Activated naive CD4-positive, alpha-beta T cell treated with anti-CD3 and anti-CD28 coated beads, Interleukin-2, amount 10 ng/mL, durations not matched to agents 7 days and 5 days (primary cell): ENCODE results near the gene LYPD4.
A peak's percentile ranks its signal among the peaks of the same experiment; 100 is the strongest.

Experiments used
- CTCF ChIA-PET: fragments of 350-600 bp; sonication (Branson Sonifier 250); formaldehyde crosslinking; loops from one replicate; lab custom pipeline; 2021; ENCODE audit warnings: antibody characterized with exemption; lab: Charles Lee
- DNase-seq: peaks from one replicate; pipeline ENCODE4 v3.0.0-alpha.2; 2020
- H3K27ac Mint-ChIP-seq: one replicate; pipeline ENCODE4 v1.8.0; 2021; ENCODE audit warnings: mild to moderate bottlenecking, moderate library complexity, mixed read lengths
- H3K27me3 Mint-ChIP-seq: one replicate; pipeline ENCODE4 v1.8.0; 2021; ENCODE audit warnings: mild to moderate bottlenecking, mixed read lengths
- H3K36me3 Mint-ChIP-seq: one replicate; pipeline ENCODE4 v1.8.0; 2021; ENCODE audit warnings: mixed read lengths
- H3K4me1 Mint-ChIP-seq: one replicate; pipeline ENCODE4 v1.8.0; 2021; ENCODE audit warnings: mixed read lengths
- H3K4me3 Mint-ChIP-seq: one replicate; pipeline ENCODE4 v1.8.0; 2021; ENCODE audit warnings: mild to moderate bottlenecking, moderate library complexity, mixed read lengths
- H3K9me3 Mint-ChIP-seq: one replicate; pipeline ENCODE4 v1.8.0; 2021; ENCODE audit warnings: mixed read lengths

LYPD4 gene

DNA sequence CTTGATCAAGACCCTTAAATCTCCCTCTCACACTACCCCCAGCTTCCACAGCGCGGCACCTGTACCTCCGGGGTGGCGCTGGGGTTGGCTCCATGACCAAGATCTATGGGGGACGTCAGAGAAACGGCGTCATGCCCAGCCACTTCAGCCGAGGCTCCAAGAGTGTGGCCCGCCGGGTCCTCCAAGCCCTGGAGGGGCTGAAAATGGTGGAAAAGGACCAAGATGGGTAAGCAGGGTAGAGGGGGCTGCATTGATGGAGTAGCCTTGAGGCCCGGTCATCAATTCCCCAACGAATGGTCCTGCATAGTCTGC is 24.5 kb upstream of the LYPD4 start:
- H3K36me3 Mint-ChIP-seq = peaks cover 62% of the 10 kb centered on the region

GRCh38 chr19:41868120-41868988 is 23.9 kb upstream of the LYPD4 start:
- CTCF ChIA-PET = interaction anchor here (0.8 to 1.4 kb wide), 2 partner anchors 18 to 83 kb away, joined by 3 to 4 read pairs; no protein-coding TSS in a partner anchor
- Mint-ChIP-seq H3K9me3 (no peaks in the 10 kb centered on the region), H3K36me3 (peaks cover 65% of the 10 kb centered on the region), H3K27ac (peak overlapping the region; percentile 89), H3K4me3 (peak overlapping the region; percentile 2), H3K27me3 (no peaks in the 10 kb centered on the region), H3K4me1 (peaks cover 85% of the 10 kb centered on the region)
- no peak for DNase-seq

More for the DNA sequence above, 24.5 kb upstream of the LYPD4 start:
- H3K27ac Mint-ChIP-seq = peak overlapping the region; percentile 89
- no peaks in the 10 kb centered on the region for H3K27me3 Mint-ChIP-seq
- H3K9me3 Mint-ChIP-seq = no peaks in the 10 kb centered on the region
- H3K4me1 Mint-ChIP-seq = peaks cover 87% of the 10 kb centered on the region
- H3K4me3 Mint-ChIP-seq = no peak overlapping the region
- DNase-seq = no peak
- CTCF ChIA-PET = interaction anchor here (0.8 to 2.2 kb wide), 2 partner anchors 19 to 83 kb away, joined by 4 read pairs; no protein-coding TSS in a partner anchor

- CTCF ChIA-PET = no interaction called here
- DNase-seq = no peak
- H3K4me3 Mint-ChIP-seq = no peak overlapping the region
- H3K27me3 Mint-ChIP-seq = no peaks in the 10 kb centered on the region
- H3K4me1 Mint-ChIP-seq = peaks cover 85% of the 10 kb centered on the region
- H3K36me3 Mint-ChIP-seq = peaks cover 71% of the 10 kb centered on the region
- no peaks in the 10 kb centered on the region for H3K9me3 Mint-ChIP-seq
- H3K27ac Mint-ChIP-seq = peak overlapping the region; percentile 70
Measured at GRCh38 chr19:41866284-41866683, 21.8 kb upstream of the LYPD4 start.

- CTCF ChIA-PET = interaction anchor here (1.1 to 3.0 kb wide), 4 partner anchors 8 to 87 kb away, joined by 3 to 18 read pairs (median 4); no protein-coding TSS in a partner anchor
- Mint-ChIP-seq H3K36me3 (peaks cover 63% of the 10 kb centered on the region), H3K9me3 (no peaks in the 10 kb centered on the region), H3K27me3 (no peaks in the 10 kb centered on the region), H3K4me1 (peaks cover 73% of the 10 kb centered on the region), H3K27ac (peak overlapping the region; percentile 71), H3K4me3 (no peak overlapping the region)
- DNase-seq = no peak
Measured at GRCh38 chr19:41864374-41864773, 19.9 kb upstream of the LYPD4 start.

GRCh38 chr19:41863209-41863931 is 18.9 kb upstream of the LYPD4 start:
- Mint-ChIP-seq H3K9me3 (no peaks in the 10 kb centered on the region), H3K36me3 (peaks cover 56% of the 10 kb centered on the region), H3K27me3 (no peaks in the 10 kb centered on the region), H3K4me1 (peaks cover 69% of the 10 kb centered on the region), H3K27ac (peak overlapping the region; percentile 56), H3K4me3 (peak overlapping the region; percentile 14)
- no peak for DNase-seq
- CTCF ChIA-PET = interaction anchor here (1.1 to 3.0 kb wide), 2 partner anchors 9 to 71 kb away, joined by 3 to 18 read pairs; no protein-coding TSS in a partner anchor

DNA sequence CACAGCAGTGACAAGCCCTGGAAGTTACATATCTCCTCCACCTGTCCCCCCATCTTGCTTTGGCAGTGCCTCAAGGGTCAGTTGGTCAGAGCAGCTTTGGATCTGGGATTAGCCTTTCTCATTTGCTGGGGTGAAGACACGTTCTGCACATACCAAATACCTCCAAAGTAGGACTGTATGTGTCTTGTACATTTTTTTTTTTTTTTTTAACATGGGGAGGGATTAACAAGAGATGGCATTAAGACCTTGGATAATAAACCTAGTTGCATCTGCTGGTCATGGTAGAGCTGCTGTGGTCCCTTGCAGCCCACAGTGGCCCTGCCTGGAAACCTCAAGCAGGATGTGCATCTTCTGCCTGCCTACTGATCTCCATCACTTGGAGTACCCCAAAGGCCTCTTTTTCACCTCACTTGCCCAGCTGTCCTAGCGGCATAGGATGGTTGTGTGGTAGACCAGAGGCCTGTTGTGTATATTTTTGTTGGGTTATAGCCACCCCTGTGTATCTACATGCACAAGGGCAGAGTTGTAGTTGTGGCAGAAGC is 18.0 kb upstream of the LYPD4 start:
- no peaks in the 10 kb centered on the region for H3K9me3 Mint-ChIP-seq
- peaks cover 60% of the 10 kb centered on the region for H3K4me1 Mint-ChIP-seq
- H3K27me3 Mint-ChIP-seq = no peaks in the 10 kb centered on the region
- peak overlapping the region; percentile 56 for H3K27ac Mint-ChIP-seq
- CTCF ChIA-PET = interaction anchor here (3.0 kb wide), 1 partner anchor 10 kb away, joined by 18 read pairs; no protein-coding TSS in a partner anchor
- peaks cover 48% of the 10 kb centered on the region for H3K36me3 Mint-ChIP-seq
- no peak for DNase-seq
- H3K4me3 Mint-ChIP-seq = peak overlapping the region; percentile 82

DNA sequence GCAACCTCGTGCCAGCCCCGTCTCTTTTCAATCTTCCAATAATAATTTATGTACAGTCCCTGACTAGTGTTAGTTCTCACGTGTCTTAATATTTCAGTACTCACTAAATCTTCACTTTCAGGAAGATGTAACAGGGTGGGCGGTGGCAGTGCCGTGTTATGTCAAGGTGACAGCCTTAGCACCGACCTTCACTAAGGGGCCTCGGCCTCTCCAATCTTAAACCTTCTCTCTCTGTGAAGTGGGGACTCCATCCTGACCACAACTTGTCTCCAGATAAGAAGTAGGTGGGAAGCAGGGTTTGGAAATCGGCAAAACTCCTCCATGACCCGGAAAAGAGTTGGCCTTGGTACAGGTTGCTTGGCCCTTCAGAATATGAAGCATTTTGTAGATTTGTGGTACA is 17.4 kb upstream of the LYPD4 start:
- no peaks in the 10 kb centered on the region for H3K9me3 Mint-ChIP-seq
- H3K4me1 Mint-ChIP-seq = peaks cover 58% of the 10 kb centered on the region
- no peaks in the 10 kb centered on the region for H3K27me3 Mint-ChIP-seq
- CTCF ChIA-PET = interaction anchor here (3.0 kb wide), 1 partner anchor 11 kb away, joined by 18 read pairs; no protein-coding TSS in a partner anchor
- peaks cover 48% of the 10 kb centered on the region for H3K36me3 Mint-ChIP-seq
- H3K4me3 Mint-ChIP-seq = peak overlapping the region; percentile 82
- H3K27ac Mint-ChIP-seq = peak overlapping the region; percentile 88
- no peak for DNase-seq

- CTCF ChIA-PET = interaction anchor here (1.0 to 3.9 kb wide), 3 partner anchors 11 to 97 kb away, joined by 3 to 37 read pairs (median 19); partner anchors contain the start of gene RABAC1
Measured at GRCh38 chr19:41861116-41861768, 16.8 kb upstream of the LYPD4 start.

DNA sequence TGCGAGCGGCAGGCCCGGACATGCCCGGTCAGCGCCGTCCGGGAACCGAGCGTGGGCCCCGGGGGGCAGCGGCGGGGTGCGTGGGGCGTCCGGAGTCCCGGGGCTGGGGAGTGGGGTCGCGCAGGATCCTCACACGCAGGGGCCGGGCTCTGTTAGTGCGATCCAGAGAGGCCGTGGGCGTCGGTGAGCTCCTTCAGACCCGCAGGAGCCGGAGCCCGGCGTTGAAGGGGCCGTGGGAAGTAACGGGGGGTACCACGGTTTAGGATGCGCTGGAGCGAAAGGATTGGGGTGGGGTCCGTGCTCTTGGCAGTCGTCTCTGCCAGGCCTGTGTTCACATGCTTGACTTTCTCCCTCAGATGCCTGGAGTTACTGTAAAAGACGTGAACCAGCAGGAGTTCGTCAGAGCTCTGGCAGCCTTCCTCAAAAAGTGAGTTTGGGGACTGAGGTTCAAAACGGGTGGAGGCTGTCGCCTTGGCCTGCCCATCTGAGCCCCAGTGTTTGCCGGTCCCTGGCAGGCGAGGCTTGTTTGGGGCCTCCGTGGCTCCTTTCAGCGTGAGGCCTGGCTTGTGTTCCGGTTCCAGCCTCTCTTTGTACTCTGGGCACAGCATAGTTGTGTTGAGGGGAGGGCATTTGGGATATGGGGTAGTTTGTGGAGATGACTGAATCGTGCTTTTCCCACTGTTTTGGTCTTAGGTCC is 16.1 kb upstream of the LYPD4 start:
- no peaks in the 10 kb centered on the region for H3K27me3 Mint-ChIP-seq
- peak overlapping the region; percentile 88 for H3K27ac Mint-ChIP-seq
- H3K4me3 Mint-ChIP-seq = peak overlapping the region; percentile 82
- peak; percentile 47 for DNase-seq
- CTCF ChIA-PET = interaction anchor here (0.8 to 3.9 kb wide), 8 partner anchors 11 to 189 kb away, joined by 3 to 37 read pairs (median 4); partner anchors contain the start of gene RABAC1
- H3K36me3 Mint-ChIP-seq = peaks cover 43% of the 10 kb centered on the region
- H3K9me3 Mint-ChIP-seq = no peaks in the 10 kb centered on the region
- H3K4me1 Mint-ChIP-seq = peaks cover 50% of the 10 kb centered on the region

More at GRCh38 chr19:41861116-41861768, 16.8 kb upstream of the LYPD4 start:
- DNase-seq = no peak
- Mint-ChIP-seq H3K36me3 (peaks cover 46% of the 10 kb centered on the region), H3K4me3 (peak overlapping the region; percentile 82), H3K27me3 (no peaks in the 10 kb centered on the region), H3K9me3 (no peaks in the 10 kb centered on the region), H3K27ac (peak overlapping the region; percentile 88), H3K4me1 (peaks cover 54% of the 10 kb centered on the region)

DNA sequence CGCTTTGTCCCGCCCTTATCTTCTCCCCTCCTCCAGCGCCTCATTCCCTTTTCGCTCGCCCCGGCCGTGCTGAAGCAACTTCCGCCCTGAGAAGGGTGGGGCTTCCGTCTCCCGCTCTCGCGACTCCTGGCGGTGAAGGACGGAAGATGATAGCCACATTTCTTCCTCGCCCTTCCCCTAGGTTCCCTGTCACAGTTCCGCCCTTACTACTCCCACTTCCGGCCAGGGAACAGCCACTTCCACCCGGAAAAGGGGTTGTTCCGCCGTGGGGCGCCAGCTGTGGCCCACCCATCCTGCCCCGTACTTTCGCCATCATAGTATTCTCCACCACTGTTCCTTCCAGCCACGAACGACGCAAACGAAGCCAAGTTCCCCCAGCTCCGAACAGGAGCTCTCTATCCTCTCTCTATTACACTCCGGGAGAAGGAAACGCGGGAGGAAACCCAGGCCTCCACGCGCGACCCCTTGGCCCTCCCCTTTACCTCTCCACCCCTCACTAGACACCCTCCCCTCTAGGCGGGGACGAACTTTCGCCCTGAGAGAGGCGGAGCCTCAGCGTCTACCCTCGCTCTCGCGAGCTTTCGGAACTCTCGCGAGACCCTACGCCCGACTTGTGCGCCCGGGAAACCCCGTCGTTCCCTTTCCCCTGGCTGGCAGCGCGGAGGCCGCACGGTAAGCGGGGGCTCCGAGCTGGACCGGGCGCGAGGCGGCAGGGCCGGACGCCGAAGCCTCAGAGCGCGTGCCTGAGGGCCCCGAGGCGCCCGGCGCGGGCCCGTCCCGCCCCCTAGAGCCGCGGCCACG is 15.3 kb upstream of the LYPD4 start, which contains the start of gene RPS19:
Gene RPS19, plus strand, starts transcription at position 638 of the 801 bp plus-strand sequence. CDS start 520 bp downstream, outside the sequence.
- Mint-ChIP-seq H3K27me3 (peaks cover 4% of the 10 kb centered on the region), H3K27ac (peak within 1 kb of the TSS; percentile 92), H3K9me3 (no peaks in the 10 kb centered on the region), H3K4me3 (peak within 1 kb of the TSS; percentile 82), H3K4me1 (peaks cover 46% of the 10 kb centered on the region), H3K36me3 (peaks cover 40% of the 10 kb centered on the region)
- peak; percentile 98 for DNase-seq
- CTCF ChIA-PET = interaction anchor here (0.8 to 3.9 kb wide), 9 partner anchors 11 to 190 kb away, joined by 3 to 37 read pairs (median 5); partner anchors contain the start of gene RABAC1

DNA sequence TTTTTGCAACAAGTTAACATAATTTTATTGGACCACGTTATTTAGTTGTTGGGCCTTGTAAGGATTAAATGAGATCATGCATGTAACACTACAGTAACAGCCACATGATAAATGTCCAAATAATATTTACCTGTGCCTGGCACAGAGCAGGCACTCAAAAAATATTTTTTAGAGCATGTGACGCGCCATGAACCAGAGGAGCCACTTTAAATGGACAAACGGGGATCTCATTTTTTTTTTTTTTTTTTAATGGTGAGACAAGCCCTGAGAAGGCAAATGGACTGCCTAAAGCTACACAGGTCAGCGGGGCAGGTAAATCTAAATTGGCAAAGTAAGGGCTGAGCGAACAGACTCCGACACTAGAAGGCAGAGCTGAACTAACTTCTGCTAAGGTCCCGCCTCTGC is 14.7 kb upstream of the LYPD4 start:
- Mint-ChIP-seq H3K27me3 (peaks cover 10% of the 10 kb centered on the region), H3K9me3 (no peaks in the 10 kb centered on the region), H3K27ac (peak overlapping the region; percentile 92), H3K4me3 (peak overlapping the region; percentile 82), H3K36me3 (peaks cover 34% of the 10 kb centered on the region), H3K4me1 (peaks cover 39% of the 10 kb centered on the region)
- CTCF ChIA-PET = interaction anchor here (1.2 to 3.9 kb wide), 8 partner anchors 10 to 190 kb away, joined by 3 to 37 read pairs (median 6); partner anchors contain the start of gene RABAC1
- DNase-seq = no peak

DNA sequence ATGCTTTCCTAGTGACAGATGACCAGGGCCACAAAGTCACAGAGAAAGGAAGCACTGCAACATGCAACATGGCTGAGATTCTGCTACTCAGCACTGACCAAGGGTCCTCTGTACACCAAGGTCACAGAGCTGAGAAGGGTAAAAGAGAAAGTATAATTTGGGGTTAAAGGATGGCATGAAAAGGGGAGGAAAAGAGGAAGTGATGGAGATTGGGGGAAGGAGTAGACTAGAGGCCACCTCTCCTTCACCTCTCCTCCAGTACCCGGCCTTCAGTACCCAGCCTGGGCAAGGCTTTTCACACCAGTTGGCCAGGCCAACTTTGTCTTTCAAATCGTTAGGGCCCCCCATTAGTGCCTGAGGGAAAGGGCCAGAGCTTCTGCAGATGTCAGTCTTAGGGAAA is 9.3 kb upstream of the LYPD4 start:
- H3K27me3 Mint-ChIP-seq = peaks cover 51% of the 10 kb centered on the region
- no peaks in the 10 kb centered on the region for H3K9me3 Mint-ChIP-seq
- no peak for DNase-seq
- CTCF ChIA-PET = interaction anchor here (0.7 kb wide), 1 partner anchor 81 kb away, joined by 3 read pairs; no protein-coding TSS in a partner anchor
- H3K36me3 Mint-ChIP-seq = no peaks in the 10 kb centered on the region
- H3K4me3 Mint-ChIP-seq = no peak overlapping the region
- no peak overlapping the region for H3K27ac Mint-ChIP-seq
- no peaks in the 10 kb centered on the region for H3K4me1 Mint-ChIP-seq
